Measurements from ENCODE around the gene PPIP5K2. TPM values are rescaled to one million over a fixed set of nuclear protein-coding genes. Genes with fewer than 3 reads are reported as not detected.
"Not testable (repeated sequence)": the region's sequence is repeated elsewhere in the genome, so short reads cannot be mapped to it uniquely, and the experiment has no call there.

PPIP5K2 gene
- 10 to 100 TPM; 10.5 to 15.1 TPM for polyA plus RNA-seq

GRCh38 chr5:103119765-103120606, at the start of gene PPIP5K2, which contains the start of gene GIN1:
PPIP5K2 (plus strand) TSS chr5:103120301; CDS start chr5:103129590, 9,289 bp downstream.
GIN1 (minus strand) TSS chr5:103120138; CDS start chr5:103108707, 11,431 bp downstream.
- no peaks in the 10 kb centered on the region for H3K9me3 ChIP-seq (ENCODE audit: control insufficient read depth in 2 of 2, insufficient read depth in 1 of 2, low read depth in 1 of 2, low read length in 1 of 2)
- peak within 1 kb of the TSS; percentile 95 to 98 for H3K27ac ChIP-seq (ENCODE audit: low read depth in 2 of 2, low read length in 1 of 2)
- H3K36me3 ChIP-seq (ENCODE audit: control insufficient read depth in 2 of 2, insufficient read depth in 2 of 2, low read length in 1 of 2) = peaks cover 0 to 2% of the 10 kb centered on the region in 2 donors
- no peaks in the 10 kb centered on the region for H3K4me1 ChIP-seq (ENCODE audit: control insufficient read depth in 2 of 2, insufficient read depth in 2 of 2, low read length in 1 of 2)
- 1% methylated on average over 46 of the region's 46 CpGs for WGBS, 2 donors
- no peaks in the 10 kb centered on the region for H3K27me3 ChIP-seq (ENCODE audit: control insufficient read depth in 1 of 2, insufficient read depth in 2 of 2, low read length in 2 of 2)
- peak within 1 kb of the TSS; percentile 76 to 99 for H3K4me3 ChIP-seq (ENCODE audit: low read depth in 1 of 2, low read length in 2 of 2)

GRCh38 chr5:103073500-103073899, 46.6 kb upstream of the PPIP5K2 start:
- H3K4me3 ChIP-seq (ENCODE audit: low read depth in 1 of 2, low read length in 2 of 2); H3K27ac ChIP-seq (ENCODE audit: low read depth in 2 of 2, low read length in 1 of 2); H3K27me3 ChIP-seq (ENCODE audit: control insufficient read depth in 1 of 2, insufficient read depth in 2 of 2, low read length in 2 of 2); H3K36me3 ChIP-seq (ENCODE audit: control insufficient read depth in 2 of 2, insufficient read depth in 2 of 2, low read length in 1 of 2); H3K4me1 ChIP-seq (ENCODE audit: control insufficient read depth in 2 of 2, insufficient read depth in 2 of 2, low read length in 1 of 2); H3K9me3 ChIP-seq (ENCODE audit: control insufficient read depth in 2 of 2, insufficient read depth in 1 of 2, low read depth in 1 of 2, low read length in 1 of 2): not testable (repeated sequence)
- WGBS, 2 donors = 60 to 84% methylated on average over 4 of the region's 4 CpGs

- H3K4me1 ChIP-seq (ENCODE audit: control insufficient read depth in 2 of 2, insufficient read depth in 2 of 2, low read length in 1 of 2) = no peaks in the 10 kb centered on the region
- peaks cover 8 to 15% of the 10 kb centered on the region in 2 donors for H3K9me3 ChIP-seq (ENCODE audit: control insufficient read depth in 2 of 2, insufficient read depth in 1 of 2, low read depth in 1 of 2, low read length in 1 of 2)
- H3K36me3 ChIP-seq (ENCODE audit: control insufficient read depth in 2 of 2, insufficient read depth in 2 of 2, low read length in 1 of 2) = no peaks in the 10 kb centered on the region
Measured at GRCh38 chr5:103075442-103075841, 44.7 kb upstream of the PPIP5K2 start.

GRCh38 chr5:103079796-103080195, 40.3 kb upstream of the PPIP5K2 start:
- H3K36me3 ChIP-seq (ENCODE audit: control insufficient read depth in 2 of 2, insufficient read depth in 2 of 2, low read length in 1 of 2) = peaks cover 0 to 2% of the 10 kb centered on the region in 2 donors
- WGBS, 2 donors = 67 to 97% methylated on average over 4 of the region's 4 CpGs
- H3K27me3 ChIP-seq (ENCODE audit: control insufficient read depth in 1 of 2, insufficient read depth in 2 of 2, low read length in 2 of 2) = no peaks in the 10 kb centered on the region
- no peaks in the 10 kb centered on the region for H3K4me1 ChIP-seq (ENCODE audit: control insufficient read depth in 2 of 2, insufficient read depth in 2 of 2, low read length in 1 of 2)
- H3K4me3 ChIP-seq (ENCODE audit: low read depth in 1 of 2, low read length in 2 of 2) = no peak overlapping the region
- peaks cover 7 to 15% of the 10 kb centered on the region in 2 donors for H3K9me3 ChIP-seq (ENCODE audit: control insufficient read depth in 2 of 2, insufficient read depth in 1 of 2, low read depth in 1 of 2, low read length in 1 of 2)
- H3K27ac ChIP-seq (ENCODE audit: low read depth in 2 of 2, low read length in 1 of 2) = no peak overlapping the region

More at GRCh38 chr5:103075442-103075841, 44.7 kb upstream of the PPIP5K2 start:
- H3K27ac ChIP-seq (ENCODE audit: low read depth in 2 of 2, low read length in 1 of 2) = no peak overlapping the region
- no peaks in the 10 kb centered on the region for H3K27me3 ChIP-seq (ENCODE audit: control insufficient read depth in 1 of 2, insufficient read depth in 2 of 2, low read length in 2 of 2)
- no peak overlapping the region for H3K4me3 ChIP-seq (ENCODE audit: low read depth in 1 of 2, low read length in 2 of 2)
- WGBS, 2 donors = 87 to 91% methylated on average over 4 of the region's 4 CpGs

GRCh38 chr5:103086547-103086946, 33.6 kb upstream of the PPIP5K2 start:
- no peaks in the 10 kb centered on the region for H3K27me3 ChIP-seq (ENCODE audit: control insufficient read depth in 1 of 2, insufficient read depth in 2 of 2, low read length in 2 of 2)
- H3K9me3 ChIP-seq (ENCODE audit: control insufficient read depth in 2 of 2, insufficient read depth in 1 of 2, low read depth in 1 of 2, low read length in 1 of 2) = peaks cover 0 to 2% of the 10 kb centered on the region in 2 donors
- H3K4me3 ChIP-seq (ENCODE audit: low read depth in 1 of 2, low read length in 2 of 2) = no peak overlapping the region
- peaks cover 0 to 5% of the 10 kb centered on the region in 2 donors for H3K36me3 ChIP-seq (ENCODE audit: control insufficient read depth in 2 of 2, insufficient read depth in 2 of 2, low read length in 1 of 2)
- WGBS, 2 donors = 83 to 84% methylated on average over 1 of the region's 1 CpG
- H3K4me1 ChIP-seq (ENCODE audit: control insufficient read depth in 2 of 2, insufficient read depth in 2 of 2, low read length in 1 of 2) = no peaks in the 10 kb centered on the region
- H3K27ac ChIP-seq (ENCODE audit: low read depth in 2 of 2, low read length in 1 of 2) = no peak overlapping the region

GRCh38 chr5:103089272-103089671, 30.8 kb upstream of the PPIP5K2 start:
- no peaks in the 10 kb centered on the region for H3K4me1 ChIP-seq (ENCODE audit: control insufficient read depth in 2 of 2, insufficient read depth in 2 of 2, low read length in 1 of 2)
- peaks cover 0 to 2% of the 10 kb centered on the region in 2 donors for H3K9me3 ChIP-seq (ENCODE audit: control insufficient read depth in 2 of 2, insufficient read depth in 1 of 2, low read depth in 1 of 2, low read length in 1 of 2)
- no peak overlapping the region for H3K27ac ChIP-seq (ENCODE audit: low read depth in 2 of 2, low read length in 1 of 2)
- H3K4me3 ChIP-seq (ENCODE audit: low read depth in 1 of 2, low read length in 2 of 2) = no peak overlapping the region
- WGBS, 2 donors = 99 to 100% methylated on average over 1 of the region's 1 CpG
- H3K27me3 ChIP-seq (ENCODE audit: control insufficient read depth in 1 of 2, insufficient read depth in 2 of 2, low read length in 2 of 2) = no peaks in the 10 kb centered on the region
- peaks cover 0 to 7% of the 10 kb centered on the region in 2 donors for H3K36me3 ChIP-seq (ENCODE audit: control insufficient read depth in 2 of 2, insufficient read depth in 2 of 2, low read length in 1 of 2)

- no peak overlapping the region for H3K27ac ChIP-seq (ENCODE audit: low read depth in 2 of 2, low read length in 1 of 2)
- no peaks in the 10 kb centered on the region for H3K9me3 ChIP-seq (ENCODE audit: control insufficient read depth in 2 of 2, insufficient read depth in 1 of 2, low read depth in 1 of 2, low read length in 1 of 2)
Measured at GRCh38 chr5:103090791-103091190, 29.3 kb upstream of the PPIP5K2 start.

GRCh38 chr5:103092676-103093075, 27.4 kb upstream of the PPIP5K2 start:
- no peaks in the 10 kb centered on the region for H3K27me3 ChIP-seq (ENCODE audit: control insufficient read depth in 1 of 2, insufficient read depth in 2 of 2, low read length in 2 of 2)
- H3K4me1 ChIP-seq (ENCODE audit: control insufficient read depth in 2 of 2, insufficient read depth in 2 of 2, low read length in 1 of 2) = no peaks in the 10 kb centered on the region
- H3K36me3 ChIP-seq (ENCODE audit: control insufficient read depth in 2 of 2, insufficient read depth in 2 of 2, low read length in 1 of 2) = peaks cover 0 to 2% of the 10 kb centered on the region in 2 donors
- H3K27ac ChIP-seq (ENCODE audit: low read depth in 2 of 2, low read length in 1 of 2) = no peak overlapping the region
- no peaks in the 10 kb centered on the region for H3K9me3 ChIP-seq (ENCODE audit: control insufficient read depth in 2 of 2, insufficient read depth in 1 of 2, low read depth in 1 of 2, low read length in 1 of 2)
- 94 to 95% methylated on average over 3 of the region's 3 CpGs for WGBS, 2 donors
- H3K4me3 ChIP-seq (ENCODE audit: low read depth in 1 of 2, low read length in 2 of 2) = no peak overlapping the region

More at GRCh38 chr5:103090791-103091190, 29.3 kb upstream of the PPIP5K2 start:
- Histone ChIP-seq H3K27me3 (ENCODE audit: control insufficient read depth in 1 of 2, insufficient read depth in 2 of 2, low read length in 2 of 2) (no peaks in the 10 kb centered on the region), H3K4me1 (ENCODE audit: control insufficient read depth in 2 of 2, insufficient read depth in 2 of 2, low read length in 1 of 2) (no peaks in the 10 kb centered on the region), H3K4me3 (ENCODE audit: low read depth in 1 of 2, low read length in 2 of 2) (no peak overlapping the region), H3K36me3 (ENCODE audit: control insufficient read depth in 2 of 2, insufficient read depth in 2 of 2, low read length in 1 of 2) (peaks cover 0 to 5% of the 10 kb centered on the region in 2 donors)
- 84% methylated on average over 1 of the region's 1 CpG for whole genome bisulfite sequencing, 2 donors

- 85 to 92% methylated on average over 1 of the region's 1 CpG for WGBS, 2 donors
- Histone ChIP-seq H3K4me1 (ENCODE audit: control insufficient read depth in 2 of 2, insufficient read depth in 2 of 2, low read length in 1 of 2) (no peaks in the 10 kb centered on the region), H3K4me3 (ENCODE audit: low read depth in 1 of 2, low read length in 2 of 2) (no peak overlapping the region), H3K27me3 (ENCODE audit: control insufficient read depth in 1 of 2, insufficient read depth in 2 of 2, low read length in 2 of 2) (no peaks in the 10 kb centered on the region), H3K36me3 (ENCODE audit: control insufficient read depth in 2 of 2, insufficient read depth in 2 of 2, low read length in 1 of 2) (peaks cover 0 to 2% of the 10 kb centered on the region in 2 donors), H3K9me3 (ENCODE audit: control insufficient read depth in 2 of 2, insufficient read depth in 1 of 2, low read depth in 1 of 2, low read length in 1 of 2) (no peaks in the 10 kb centered on the region), H3K27ac (ENCODE audit: low read depth in 2 of 2, low read length in 1 of 2) (no peak overlapping the region)
Measured at GRCh38 chr5:103093727-103094126, 26.4 kb upstream of the PPIP5K2 start.
